Measurements from ENCODE around the gene MCM7.
A peak's percentile ranks its signal among the peaks of the same experiment; 100 is the strongest.

Gene MCM7

DNA sequence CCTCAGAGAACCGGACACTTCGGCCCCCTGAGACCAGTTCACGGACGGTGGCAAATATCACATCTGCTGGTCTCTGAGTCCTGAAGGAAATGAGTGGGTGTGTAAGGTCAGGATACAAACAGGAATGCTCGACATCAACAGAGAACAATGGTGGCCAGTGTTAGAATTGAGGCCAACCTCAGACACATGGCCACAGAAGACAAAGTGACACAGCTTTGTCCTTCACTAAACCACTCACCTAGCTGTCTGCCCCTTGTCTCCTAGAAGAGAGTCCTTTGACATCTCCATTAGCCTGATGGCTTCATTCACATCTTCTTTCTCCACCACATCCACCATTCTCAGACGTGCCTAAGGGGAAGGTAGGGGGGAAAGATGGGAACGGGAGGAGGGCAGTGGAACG is 8.1 kb downstream of the MCM7 start:
- DNase-seq: no peak

DNA sequence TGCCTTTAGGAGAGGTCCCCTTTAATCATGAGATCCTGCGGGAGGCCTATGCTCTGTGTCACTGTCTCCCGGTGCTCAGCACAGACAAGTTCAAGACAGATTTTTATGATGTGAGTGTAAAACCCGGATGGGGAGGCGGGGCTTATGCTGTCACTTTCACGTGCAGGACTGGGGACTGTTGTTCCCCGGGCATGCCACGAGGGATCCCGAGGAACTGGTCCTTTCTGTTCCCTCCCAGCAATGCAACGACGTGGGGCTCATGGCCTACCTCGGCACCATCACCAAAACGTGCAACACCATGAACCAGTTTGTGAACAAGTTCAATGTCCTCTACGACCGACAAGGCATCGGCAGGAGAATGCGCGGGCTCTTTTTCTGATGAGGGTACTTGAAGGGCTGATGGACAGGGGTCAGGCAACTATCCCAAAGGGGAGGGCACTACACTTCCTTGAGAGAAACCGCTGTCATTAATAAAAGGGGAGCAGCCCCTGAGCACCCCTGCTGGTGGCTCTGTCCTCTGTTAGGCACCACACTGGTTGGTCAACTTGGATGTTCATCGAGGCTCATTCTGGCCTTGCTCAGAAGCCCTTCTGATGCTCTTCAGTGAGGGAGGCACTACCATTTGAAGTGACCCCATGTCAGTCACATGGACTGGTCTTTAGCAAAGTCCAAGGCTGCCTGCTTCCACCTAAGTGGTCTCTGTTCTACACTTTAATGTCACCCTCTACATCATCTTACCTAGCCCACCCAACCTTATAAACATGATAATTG is 9.6 kb downstream of the MCM7 start:
- DNase-seq: no peak

- no peak for DNase-seq
Measured at GRCh38 chr7:100090527-100091410, 10.4 kb downstream of the MCM7 start.

DNA sequence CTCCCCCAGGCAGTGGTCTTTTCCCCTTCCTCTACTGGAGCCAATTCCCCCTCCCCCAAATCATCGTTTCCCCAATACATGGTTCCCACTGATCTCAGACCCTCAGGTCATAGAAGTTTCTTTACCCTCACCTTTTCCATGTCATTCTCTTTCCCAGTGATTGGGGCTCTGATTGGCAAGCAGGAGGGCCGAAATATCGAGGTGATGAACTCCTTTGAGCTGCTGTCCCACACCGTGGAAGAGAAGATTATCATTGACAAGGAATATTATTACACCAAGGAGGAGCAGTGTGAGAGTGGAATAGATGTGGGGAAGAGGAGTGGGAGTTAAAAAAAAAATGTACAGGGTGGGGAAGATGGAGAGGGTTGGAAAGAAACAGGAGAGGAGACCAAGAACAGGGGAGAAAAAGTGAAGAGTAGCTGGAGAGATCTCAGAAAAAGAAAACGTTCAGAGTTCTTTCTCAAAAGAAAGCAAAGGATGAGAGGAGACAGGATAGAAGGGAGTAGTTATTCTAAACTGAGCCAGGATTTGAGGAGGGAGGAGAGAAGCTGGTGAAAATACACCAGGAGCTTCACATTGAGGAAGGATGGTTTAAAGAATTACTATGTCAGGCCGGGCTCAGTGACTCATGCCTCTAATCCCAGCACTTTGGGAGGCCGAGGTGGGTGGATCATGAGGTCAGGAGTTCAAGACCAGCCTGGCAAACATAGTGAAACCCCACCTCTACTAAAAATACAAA is 11.6 kb downstream of the MCM7 start:
- DNase-seq: no peak

GRCh38 chr7:100088621-100089457 is 12.4 kb downstream of the MCM7 start, which contains the start of gene COPS6:
Gene COPS6 (plus strand): TSS chr7:100088969. CDS start chr7:100088991, 22 bp downstream.
- peak; percentile 88 for DNase-seq

- DNase-seq: no peak
Measured at GRCh38 chr7:100088095-100088620, 13.0 kb downstream of the MCM7 start.

DNA sequence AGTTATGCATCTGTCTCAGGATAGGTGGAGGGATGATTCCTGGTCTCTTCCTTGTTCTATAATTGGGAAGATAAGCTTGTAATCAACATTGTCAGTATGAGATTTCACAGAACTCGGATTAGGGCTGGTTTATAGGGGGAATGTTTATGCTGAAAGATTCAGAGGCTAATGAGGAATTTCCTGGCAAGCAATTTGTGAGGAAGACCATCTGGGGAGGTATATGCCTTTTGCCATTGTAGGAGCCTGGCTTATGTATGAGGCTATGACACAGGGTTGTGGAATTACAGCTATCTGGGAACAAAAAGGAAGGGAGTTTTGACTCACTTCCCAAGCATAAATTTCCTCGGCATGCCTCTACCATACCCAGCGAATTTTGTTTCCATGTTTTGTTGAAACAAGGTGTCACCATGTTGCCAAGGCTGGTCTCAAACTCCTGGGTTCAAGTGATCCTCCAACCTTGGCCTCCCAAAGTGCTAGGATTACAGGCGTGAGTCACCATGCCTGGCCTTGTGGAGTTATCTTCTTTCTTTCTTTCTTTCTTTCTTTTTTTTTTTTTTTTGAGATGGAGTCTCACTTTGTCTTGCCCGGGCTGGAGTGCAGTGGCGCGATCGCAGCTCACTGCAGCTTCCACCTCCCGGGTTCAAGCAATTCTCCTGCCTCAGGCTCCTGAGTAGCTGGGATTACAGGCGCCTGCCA is 14.0 kb downstream of the MCM7 start:
- no peak for DNase-seq

DNA sequence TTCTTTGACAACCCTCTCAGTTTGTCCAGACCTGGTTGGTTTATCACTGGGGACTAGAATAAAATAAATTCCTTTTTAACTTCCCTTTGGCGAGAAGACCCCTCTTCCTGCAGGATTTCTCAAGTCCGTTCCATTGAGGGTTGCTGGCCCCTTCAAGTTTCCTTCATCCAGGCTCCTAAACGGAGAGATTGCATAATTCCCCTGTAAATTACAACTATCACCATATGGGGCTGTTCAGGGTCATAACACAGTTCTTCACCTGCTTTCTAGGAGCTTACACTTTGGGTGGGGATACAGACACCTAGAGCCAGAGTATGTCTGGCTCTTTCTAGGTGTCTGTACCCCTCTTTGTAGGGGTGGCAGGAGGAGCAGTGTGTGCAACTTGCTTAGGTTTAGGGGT is 15.7 kb downstream of the MCM7 start:
- no peak for DNase-seq

DNA sequence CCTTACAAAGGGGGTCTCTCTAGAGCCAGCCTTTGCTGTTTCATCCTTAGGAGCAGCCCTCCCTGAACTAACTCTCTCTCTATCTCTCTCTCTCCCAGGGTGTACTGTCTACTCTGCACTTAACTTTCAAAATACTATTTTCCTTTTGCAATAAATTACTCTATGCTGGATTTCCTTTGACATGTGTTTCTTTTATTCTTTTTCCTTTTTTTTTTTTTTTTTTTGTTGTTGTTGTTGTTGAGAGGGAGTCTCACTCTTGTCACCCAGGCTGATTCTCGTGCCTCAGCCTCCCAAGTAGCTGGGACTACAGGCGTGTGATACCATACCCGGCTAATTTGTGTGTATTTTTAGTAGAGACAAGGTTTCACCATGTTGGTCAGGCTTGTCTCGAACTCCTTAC is 18.2 kb downstream of the MCM7 start:
- no peak for DNase-seq

DNA sequence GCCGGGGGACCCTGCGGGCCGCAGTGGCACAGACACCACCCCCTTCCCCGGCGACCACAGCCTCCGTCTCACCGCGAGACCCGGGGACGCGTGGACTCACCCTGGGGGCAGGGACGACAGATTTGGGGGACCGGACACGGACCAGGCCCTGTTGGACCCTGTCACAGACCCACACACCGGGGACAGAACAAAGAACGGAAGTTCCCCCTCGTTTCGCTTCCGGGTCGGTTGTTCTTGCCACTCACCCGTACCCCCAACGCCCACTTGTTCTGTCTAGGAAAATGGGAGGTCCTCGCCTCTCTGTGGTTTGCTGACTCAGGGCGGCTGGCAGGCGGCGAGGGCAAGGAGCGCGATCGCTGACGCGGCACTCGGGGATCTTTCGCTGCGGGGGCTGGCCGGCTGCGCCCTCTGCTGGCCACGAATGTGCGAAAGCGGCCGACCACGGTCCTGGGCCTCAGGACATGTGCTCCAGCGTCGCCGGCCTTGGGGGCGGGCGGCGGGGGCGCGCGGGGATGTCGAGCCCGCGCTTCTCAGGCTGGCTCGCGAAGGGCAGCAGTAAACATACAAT is 19.6 kb downstream of the MCM7 start, which contains the start of gene ZNF3:
ZNF3 (minus strand) TSS at position 189 of the 568 bp plus-strand sequence. CDS start 4,366 bp downstream, outside the sequence.
- peak; percentile 99 for DNase-seq

GRCh38 chr7:100080907-100081534 is 20.2 kb downstream of the MCM7 start:
- no peak for DNase-seq

- no peak for DNase-seq
Measured at GRCh38 chr7:100079024-100079560, 22.1 kb downstream of the MCM7 start.

DNA sequence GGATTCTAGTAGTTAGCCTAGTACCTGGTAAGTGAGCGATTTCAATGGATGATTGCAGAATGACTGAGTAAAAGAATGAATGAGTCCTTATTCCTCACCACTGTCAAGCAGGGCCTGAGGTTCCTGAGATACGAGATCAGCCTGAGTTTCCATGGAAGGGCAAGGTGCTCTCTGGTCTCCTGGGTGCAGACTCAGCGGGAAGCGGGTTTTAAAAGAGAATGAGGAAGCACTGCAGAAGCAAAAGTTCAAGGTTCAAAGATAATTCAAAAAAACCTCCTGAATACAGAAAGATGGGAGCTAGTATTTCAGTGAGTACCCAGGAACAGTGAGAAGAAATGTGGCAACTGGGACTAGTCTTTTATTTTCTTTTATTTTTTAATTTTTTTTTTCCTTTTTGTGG is 24.0 kb downstream of the MCM7 start:
- no peak for DNase-seq

DNA sequence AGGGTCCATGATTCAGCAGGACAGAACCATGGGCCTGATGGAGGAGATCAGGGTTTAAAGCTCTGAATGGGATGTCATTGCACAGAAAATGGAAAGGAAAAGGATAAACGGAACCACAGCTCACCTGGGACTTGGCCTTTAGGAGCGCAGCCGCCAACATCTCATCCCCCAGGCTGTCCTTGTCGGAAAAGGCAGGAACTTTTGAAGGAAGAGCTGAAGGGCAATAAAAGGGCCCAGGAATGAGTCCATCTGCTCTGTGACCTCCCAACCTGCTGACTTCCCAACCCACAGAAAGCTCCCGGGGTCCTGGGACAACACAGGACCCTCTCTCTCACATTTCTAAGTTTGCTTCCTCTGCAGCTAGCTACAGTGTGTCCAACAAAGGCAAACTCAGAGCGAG is 25.8 kb downstream of the MCM7 start:
- no peak for DNase-seq

- no peak for DNase-seq
Measured at GRCh38 chr7:100074841-100075240, 26.4 kb downstream of the MCM7 start.

DNA sequence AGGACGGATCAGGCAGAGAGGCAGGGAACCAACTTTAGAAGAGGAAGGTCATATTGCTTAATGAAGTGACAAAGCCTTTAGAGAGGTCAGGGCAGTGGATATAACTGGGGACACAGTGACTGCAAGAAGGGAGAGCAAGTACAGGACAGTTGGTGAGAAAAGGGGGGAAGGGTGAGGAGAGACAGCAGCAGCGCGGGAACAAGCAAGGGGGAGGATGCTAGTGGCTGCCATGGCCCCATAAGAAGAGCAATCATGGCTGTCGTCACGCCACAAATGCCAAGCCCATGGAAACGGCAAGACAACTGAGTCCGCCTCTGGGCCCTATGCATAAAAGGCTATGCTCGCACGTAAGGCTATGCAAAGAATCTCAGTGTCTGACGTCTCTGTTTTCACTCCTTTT is 28.7 kb downstream of the MCM7 start:
- no peak for DNase-seq

DNA sequence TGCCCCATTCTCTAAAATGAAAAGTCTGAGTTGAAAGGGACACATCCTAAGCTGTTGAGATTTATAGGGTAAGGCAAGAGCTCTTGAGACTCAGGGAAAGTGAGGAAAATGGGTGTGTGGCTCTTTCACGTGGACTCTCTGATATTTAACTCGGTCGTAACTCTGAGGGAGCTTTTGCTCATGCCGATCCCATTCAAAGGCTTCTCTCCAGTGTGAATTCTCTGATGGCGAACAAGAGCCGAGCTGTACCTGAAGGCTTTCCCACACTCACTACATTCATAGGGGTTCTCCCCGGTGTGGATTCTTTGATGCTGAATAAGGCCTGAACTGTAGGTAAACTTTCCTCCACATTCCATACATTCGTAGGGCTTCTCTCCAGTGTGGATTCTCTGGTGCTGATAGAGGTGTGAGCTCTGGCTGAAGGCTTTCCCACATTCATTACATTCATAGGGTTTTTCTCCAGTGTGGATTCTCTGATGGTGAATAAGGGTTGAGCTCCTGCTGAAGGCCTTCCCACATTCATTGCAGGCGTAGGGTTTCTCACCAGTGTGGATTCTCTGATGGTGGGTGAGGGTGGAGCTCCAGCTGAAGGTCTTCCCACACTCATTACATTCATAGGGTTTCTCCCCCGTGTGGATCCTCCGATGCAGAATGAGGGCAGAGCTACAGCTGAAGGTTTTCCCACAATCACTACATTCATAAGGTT is 30.0 kb downstream of the MCM7 start:
- DNase-seq: no peak

DNA sequence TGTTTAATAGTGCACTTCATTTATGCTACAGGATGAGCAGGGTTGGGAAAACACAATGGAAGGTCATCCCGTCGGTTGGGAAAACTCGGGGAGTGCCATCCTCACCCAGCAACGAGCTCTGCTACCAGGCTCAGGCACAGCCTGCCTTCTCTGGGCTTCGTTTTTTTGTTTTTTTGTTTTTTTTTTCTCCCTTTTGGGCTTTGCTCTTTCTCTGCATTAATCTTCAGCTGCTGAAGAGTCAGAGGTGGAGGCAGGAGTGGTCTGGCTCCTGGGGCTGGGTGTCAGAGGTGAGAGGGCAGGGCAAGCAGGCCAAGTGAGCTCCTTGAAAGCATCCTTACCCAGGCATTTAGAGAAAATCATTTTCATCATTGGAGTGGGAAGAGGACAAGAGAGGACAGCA is 31.2 kb downstream of the MCM7 start:
- DNase-seq: no peak

DNA sequence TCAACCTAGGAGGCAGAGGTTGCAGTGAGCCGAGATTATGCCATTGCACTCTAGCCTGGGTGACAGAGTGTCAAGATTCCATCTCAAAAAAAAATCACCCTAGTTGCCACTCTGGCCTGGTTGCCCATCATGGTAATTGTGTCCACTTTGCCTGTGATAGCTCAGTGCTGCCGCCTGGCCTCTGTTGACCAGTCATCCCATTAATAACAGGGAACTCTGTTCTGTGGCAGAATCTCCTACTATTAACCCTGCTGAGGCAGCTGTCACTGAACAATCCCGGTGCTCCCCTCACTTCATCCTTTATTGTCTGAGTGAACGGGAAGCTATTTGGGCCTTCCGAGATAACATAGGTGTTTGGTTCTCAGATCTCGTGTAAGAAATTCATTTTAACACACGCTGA is 34.2 kb downstream of the MCM7 start:
- no peak for DNase-seq

Measured in CD4-positive, alpha-beta T cell treated with Interleukin-21 for 1 hour (primary cell).